Activated T-helper 1 cell treated with anti-CD3 and anti-CD28 coated beads, Interleukin-2, amount 50 U/mL, for 16 hours (primary cell): ENCODE results near the gene MPRIP.

ENCODE experiments used
- DNase-seq, 2 donors: peaks; one replicate each; pipeline ENCODE4 v3.0.0-alpha.2; 2020; ENCODE audit warnings: low read depth in 1 of 2, low spot score in 1 of 2

The MPRIP gene

DNA sequence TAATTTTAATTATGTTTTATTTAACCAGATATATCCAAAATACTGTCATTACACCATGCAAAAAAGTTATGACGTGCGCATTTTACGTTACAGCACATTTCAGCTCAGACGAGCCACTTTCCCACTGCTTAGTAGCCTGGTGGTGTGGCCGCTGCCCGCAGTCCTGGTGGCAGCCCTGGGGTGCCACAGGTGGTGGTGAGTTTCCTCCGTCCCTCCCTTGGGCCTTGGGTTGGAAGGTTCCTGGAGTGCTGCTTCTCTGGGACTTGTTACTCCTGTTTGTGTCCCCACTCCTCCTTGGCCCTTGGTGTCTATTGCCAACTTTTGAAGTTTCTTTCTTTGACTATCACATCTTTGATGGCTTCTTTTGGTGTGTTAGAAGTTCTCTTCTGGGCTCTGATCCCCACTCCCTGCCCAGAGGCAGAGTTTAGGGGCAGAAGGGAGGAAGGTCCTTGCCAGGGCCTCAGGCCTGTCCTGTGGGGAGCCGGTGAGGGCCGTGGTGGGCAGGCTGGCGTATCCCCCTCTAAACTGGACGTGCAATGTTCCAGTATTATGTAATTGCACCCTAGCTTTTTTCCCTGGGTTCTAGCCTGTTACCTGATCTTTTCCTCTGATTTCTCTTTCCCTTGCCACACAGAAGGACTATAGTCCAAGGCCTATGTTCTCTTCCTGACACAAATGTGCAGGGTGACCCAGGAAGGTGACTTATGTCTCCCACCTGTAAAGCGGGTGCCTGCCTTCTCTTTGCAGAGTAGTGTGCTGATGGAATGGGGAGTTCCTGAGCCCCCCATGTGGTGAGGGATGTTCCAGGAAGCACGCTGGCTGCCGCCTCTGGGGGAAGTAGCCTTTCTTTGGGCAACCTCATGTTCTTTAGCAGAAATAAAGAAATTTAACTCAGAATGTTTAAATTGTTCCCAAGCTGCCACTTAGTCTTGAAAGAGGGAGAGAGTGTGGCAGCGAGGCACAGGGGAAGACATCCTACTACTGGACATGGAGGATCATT lies 8.4 kb downstream of the MPRIP start:
- DNase-seq: no peak

DNA sequence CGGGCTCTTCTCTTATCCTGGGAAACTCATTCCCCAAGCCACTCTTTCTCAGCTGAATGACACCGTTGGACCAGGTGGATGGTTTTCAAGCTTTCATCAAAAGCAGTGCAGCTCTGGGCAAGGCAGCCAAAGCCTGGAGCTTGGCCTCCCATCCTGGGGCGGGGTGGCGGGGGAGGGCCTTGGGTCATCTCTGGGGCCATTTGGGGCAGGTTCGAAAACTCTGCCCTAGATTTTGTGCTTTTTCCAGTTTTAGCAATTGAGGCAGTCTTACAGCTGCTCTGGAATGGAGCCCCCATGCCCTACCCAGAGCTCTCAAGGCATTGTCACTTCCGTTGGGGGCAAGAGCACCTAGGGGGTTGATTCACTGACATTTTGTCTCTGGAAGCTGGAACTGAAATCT lies 9.1 kb downstream of the MPRIP start:
- DNase-seq: no peak

DNA sequence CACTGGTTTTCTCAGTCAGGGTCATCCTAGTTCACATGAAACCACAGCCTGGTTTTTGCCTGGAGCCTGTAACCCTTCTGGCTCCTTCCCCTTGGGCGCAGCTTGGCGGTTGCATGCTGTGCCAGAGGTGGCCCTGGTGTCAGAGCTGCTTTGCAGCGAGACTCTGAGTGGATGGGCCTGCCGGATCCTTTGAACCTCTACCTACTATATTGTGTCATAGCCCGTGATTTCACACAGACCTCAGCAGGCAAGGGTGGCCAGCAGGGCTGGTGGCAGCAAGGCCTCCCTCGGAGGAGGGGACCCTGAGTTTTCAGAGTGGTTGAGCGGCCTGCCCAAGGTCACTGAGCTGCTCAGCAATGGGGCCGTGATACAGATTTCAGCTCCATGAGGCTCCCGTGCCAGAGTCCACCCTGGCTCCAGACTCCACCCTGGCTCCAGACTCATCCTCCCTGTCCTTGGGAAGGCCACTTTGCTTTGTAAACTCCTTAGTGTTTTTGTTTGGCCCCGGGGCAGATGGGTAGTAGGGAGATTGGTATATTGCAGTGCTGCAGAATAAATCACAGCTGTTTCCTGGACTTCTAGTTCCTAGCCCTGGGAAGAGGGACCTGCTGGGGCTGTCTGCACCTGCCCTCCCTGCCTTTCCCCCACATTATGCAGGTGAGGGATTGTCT lies 9.7 kb downstream of the MPRIP start:
- DNase-seq: no peak

DNA sequence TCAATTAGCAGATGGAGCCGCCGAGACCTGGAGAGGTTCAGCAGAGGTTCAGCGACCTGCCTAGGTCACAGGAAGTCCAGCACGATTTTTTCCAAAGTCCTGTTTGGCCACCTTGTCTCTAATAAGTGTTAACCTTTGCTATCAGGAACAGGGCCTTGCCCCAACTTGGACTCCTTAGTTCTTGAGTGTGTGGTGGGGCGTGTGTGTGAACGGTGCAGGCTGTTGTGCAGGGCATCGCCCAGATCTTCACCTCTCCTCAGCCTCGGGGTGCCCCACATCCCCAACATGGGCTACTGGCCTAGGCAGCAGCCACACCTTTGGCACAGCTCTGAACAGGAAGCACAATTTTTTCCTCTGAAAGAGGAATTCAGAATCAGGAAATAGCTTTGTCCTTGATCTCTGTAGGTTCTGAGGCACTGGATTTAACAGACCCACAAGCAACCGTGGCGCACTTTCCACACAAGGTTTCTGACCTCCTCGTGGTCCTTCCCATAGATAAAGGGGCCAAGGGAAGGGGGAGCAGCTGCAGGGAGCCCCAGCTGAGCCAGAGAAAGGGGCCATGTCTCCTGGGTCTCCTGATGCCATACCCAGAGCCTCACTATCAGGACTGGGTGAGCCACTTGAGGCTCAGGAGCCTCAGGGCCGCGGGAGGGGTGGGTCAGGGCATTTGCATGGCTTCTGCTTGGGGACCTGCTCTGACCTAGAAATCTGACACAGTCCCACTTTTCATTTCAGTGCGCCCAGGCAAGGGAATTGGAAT lies 10.4 kb downstream of the MPRIP start:
- DNase-seq: no peak

DNA sequence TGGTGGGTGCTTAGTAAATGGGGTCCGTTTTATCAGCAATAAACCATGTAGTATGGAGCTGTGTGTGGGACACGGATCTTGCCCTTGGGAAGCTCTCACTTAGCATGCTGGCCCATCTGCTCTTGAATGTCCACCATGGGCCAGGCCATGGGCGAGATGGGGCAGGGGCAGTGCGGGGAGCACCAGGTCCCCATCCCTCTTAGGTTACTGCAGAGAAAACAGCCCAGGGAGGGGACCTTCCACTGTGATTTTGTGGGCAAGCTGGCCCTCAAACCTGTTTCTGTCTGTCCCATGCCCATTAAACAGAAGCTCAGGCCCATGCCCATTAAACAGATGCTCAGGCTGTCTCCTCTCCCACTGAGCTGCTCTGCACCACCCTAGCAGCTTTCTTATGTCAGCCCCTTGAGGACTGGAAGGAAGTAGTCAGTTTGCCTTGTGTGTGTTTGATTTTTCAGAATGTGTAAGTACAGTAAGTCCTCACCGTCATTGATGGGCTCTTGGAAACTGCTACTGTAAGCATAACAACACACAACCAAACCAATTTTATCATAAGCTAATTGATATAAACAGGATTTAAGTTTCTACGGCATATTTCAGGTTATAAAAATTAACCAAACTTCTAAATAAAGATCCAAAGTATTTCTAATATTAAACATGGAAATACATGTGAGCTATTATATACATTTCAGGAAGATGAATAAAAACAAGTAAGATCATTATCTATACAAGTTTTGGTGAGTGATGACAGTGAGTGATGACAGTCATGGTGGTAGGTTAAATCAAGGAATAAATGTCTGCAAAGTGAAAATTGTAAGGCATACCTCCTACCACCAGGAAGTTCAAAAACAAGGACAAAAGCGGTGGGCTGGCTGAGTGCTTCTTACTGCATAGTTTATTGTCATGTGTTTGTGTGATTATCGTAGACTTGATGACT lies 11.5 kb downstream of the MPRIP start:
- no peak for DNase-seq

DNA sequence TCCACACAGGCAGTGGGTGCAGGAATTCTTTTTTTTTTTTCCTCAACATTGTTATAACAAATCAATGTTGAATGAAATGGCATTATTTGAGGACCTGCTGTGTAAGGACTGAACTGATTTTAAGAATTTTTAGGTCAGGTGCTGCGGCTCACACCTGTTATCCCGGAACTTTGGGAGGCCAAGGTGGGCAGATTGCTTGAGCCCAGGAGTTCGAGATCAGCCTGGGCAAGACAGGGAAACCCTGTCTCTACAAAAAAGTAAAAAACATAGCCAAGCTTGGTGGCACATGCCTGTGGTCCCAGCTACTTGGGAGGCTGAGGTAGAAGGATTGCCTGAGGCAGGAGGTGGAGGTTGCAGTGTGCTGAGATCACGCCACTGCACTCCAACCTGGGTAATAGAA lies 12.4 kb downstream of the MPRIP start:
- no peak for DNase-seq

DNA sequence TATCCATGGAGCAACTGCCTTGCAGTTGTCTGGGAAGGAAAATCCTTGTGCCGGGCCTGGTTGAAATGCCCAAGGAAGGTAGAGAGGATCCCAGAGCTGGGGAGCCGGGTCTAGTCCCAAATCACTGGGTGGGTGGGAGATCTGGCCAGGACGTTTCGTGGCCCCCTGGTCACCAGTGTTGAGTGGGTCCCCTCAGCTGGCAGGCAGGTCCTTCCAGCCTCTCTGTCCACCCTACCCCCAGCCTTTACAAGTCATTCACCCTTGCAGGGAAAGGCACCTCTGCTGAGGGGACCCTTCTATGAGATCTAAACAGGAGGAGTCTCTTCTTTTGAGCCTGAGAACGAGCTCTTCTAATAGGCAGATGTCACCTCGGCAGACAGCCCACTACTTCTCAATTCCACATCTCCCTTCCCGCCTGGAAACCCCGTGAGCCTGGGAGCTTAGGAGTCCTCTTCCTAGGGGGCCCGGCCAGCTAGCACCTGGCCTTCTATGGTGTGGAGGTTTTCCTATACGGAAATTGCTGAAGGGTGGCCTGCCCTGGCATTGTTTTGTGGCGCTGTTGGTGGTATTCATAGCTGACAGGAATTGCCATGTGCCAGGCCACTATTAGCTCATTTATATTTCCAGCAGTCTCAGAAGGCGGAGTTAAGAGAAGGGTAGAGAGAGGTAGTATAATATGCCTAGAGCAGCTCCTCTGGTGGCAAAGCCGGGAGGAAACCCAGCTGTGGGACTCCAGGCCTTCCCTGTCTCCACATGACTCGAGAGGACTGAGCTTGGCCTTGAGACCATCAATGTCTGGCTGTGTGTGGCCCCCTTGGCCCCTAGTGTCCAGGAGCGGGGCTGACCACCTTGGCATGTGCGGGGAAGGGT lies 13.3 kb downstream of the MPRIP start:
- DNase-seq: no peak

DNA sequence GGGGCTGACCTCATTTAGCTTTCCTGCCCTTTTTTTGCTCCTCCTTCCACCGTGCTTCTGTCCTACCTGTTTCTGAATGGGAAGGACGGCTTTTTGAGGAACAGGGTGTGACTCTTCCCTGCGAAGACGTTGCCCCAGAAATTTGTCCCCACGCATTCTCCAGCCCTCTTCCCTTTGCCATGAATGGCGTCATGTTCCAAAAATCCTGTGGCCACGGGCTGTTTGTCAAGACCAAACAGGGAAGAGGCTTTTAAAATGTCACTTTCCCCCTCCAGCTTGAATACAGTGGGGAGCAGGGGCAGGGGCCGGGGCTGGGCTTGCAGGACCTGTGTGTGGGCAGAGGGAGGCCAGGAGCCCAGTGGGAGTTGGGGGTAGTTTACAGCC lies 13.9 kb downstream of the MPRIP start:
- no peak for DNase-seq

DNA sequence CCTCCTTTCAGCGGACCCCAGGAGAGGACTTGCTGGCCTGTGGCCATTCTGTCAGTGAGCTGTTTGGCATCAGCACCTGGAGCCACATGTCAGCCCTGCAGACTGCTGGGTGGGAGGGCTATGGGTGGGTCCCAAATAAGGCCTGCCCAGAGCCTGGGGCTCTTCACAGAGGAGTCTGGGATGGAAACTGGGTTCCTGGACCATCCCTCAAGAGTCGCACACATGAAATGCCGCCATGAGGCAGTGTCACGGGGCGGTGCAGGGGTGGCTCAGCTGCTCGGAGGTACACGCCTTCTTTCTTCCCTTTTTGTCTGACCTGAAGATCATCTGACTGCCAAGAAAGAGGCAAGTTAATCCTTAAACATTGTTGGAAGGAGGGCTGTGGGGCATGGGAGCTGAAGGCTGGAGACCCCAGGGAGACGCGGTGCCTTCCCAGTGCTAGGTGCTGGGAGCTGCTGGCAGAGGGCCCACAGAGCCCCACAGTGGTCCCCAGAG lies 14.8 kb downstream of the MPRIP start:
- no peak for DNase-seq

DNA sequence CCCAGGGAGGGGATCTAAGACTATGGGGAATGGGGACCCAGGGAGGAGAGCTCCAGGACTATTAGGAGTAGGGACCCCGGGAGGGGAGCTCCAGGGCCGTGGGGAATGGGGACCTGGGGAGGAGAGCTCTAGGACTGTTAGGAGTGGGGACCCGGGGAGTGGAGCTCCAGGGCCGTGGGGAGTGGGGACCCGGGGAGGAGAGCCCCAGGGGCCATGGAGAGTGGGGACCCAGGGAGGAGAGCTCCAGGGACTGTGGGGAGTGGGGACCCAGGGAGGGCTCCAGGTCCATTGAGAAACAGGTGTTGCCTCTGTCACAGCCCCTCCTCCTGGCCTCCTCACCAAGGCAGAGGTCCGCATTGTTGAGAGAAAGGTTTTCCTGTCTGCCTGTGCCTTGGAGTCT lies 16.0 kb downstream of the MPRIP start:
- DNase-seq: no peak

DNA sequence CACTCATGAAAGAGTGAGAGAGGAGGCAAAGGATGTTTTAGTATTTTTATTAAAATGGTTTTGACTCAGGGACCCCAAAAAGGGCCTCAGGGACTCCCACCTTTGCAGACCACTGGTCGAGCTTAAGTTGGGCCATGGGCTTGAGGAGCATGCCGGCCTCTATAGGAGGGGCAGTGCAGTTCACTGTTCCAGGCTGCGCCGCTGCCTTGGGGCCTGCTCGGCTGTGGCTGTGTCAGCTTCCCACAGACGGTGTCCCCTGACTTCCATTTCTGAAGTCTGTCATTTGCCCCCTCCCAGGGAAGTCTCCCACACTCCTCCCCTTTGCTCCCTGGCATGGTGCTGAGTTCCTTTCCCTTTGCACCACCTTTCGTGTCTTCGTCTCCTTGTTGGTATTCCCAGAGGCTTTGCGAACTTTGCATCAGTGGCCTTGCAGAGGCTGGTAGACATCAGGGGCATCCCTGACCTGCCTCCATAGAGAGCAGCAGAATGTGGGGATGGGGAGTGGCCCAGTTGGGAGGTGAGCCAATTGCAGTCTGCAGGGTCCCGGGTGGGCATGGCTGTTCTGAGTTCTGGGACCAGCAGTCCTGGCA lies 17.1 kb downstream of the MPRIP start:
- DNase-seq: no peak

DNA sequence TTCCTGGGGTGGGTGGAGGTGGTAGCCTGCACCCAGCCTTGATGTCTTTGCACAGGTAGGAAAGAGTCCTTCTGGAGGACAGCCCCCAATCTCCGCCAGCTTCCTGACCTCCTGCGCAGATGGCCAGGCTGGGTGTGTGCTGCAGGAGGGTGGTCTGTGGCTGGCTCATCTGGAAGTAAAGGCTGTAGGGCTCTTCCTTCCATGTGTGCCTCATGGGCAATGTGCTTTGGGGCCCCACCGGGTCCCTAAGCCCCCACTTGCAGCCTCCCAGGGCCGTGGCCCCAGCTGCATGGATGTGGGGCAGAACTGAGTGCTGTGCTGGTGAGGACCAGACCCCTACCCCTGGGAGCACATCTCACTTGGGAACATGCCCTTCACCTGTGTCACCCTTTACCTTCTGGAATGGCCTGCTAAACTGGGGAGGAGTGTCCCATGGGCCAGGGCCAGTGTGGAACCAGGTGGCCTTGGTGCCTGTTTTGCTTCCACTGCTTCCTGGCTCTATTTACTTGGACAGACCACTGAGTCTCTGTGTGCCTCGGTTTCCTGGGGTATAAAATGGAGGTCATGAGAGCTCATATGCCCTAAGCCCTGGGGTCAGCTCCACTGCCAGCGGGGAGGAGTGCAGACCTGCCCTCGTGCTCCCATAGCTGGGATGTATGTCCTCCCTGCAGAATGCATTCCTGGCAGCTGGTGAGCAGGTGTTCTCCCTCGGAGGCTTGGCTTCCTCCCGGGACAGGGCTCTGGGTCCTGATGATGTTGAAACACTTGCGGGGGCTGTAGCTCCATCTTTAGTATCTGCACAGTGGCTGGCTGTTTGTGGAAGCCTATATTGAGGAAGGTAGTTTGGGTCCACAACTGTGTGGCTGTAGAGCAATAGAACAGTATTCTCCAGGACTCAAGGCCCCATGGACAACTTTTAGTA lies 18.0 kb downstream of the MPRIP start:
- DNase-seq: no peak

DNA sequence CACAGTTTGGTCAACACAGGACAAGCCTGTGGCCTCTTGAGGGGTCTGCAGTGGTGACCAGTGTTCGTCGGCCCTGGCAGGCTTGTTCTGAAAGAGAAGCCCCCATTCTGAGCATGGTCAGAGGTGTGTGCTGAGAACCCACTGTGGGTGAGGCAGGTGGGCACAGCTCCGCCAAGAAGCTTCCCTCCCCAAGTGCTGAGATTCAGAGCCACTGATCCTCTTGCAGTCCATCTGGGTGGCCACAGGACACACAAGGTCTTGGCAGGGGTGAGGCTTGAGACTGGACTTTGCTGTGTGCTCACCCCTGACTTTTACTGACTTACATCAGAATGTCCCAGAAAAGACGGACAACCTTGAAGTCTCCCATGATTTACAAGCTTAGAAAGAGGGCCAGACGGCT lies 18.7 kb downstream of the MPRIP start:
- no peak for DNase-seq

DNA sequence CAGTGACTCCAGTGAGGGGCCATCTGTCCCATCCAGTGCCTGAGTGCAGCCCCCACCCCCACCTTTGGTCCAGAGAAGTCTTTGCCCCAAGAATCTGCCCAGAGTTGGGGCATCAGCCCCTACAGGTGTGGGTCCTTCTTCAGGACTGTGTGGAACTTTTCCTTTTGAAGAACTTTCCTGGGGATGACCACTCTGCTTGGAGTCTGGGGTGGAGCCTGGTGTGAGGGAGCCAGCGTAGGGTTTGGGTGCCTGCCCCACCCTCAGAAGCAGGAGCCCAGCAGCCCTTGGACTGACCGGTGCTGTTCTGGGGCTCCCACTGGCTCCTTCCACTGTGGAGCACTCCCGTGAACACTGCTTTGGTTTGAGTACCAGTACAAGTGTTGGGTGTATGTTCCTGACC lies 19.3 kb downstream of the MPRIP start:
- DNase-seq: no peak

DNA sequence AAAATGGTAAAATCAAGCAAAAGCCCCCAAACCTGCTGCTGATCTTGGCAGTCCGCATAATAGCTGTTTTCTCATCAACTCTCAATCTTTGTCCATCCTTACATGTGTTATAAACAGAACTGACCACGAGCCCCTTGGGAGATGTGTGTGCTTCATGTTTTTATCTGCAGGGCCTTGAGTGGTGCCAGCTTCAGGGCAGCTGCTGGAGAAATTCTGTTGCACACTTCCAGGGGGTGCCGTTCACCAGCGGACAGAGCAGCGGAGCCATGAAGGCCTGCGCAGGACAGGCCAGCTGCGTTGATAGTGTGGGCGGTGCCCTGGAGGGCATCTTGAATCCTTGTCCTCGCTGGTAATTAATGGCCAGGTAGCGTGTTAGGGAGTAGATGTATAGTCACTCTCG lies 20.1 kb downstream of the MPRIP start:
- DNase-seq: no peak

DNA sequence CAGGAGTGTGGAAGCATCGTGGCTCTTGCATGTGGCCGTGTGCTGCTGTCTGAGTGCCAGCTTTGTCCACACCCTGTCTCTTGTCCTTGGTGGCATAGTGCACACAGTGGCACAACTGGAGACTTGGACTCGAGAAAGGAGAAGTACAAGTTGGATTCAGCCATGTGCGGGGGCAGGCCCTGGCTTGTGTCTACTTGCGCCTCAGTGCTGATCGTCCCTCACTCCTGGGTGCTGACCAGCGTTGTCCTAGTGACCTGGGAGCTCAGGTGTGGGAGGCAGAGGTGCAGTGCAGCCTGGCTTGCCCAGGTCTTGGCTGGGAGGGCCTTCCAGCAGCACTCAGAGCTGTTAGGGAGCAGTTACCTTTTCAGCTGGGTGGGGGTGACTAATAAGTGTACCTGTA lies 20.6 kb downstream of the MPRIP start:
- no peak for DNase-seq

DNA sequence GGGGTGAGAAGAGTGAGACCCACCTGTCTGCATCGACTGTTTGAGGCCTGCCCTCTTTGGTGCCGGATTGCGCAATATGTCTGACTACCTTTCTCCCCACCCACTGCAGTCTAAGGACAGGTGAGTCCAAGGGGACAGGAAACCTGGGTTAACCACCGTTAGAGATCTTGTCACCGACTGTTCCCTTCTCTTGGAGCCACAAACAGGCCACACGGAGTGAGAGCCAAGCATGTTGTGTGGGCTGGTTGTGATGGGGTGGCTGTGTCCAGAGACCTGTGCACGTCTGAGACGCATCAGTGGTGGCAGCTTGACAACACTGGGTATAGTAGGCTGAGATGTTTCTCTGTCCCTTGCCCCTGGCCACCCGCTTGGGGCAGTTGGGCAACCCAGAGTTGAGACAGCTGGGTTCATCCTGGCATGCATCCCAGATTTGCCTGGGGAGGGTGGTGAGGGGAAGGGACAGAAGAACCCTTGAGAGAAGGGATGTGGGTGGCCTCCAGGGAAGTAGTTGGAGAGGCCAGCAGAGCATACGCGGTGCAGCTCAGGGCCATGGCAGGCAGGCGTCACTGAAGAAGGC lies 21.4 kb downstream of the MPRIP start:
- no peak for DNase-seq

DNA sequence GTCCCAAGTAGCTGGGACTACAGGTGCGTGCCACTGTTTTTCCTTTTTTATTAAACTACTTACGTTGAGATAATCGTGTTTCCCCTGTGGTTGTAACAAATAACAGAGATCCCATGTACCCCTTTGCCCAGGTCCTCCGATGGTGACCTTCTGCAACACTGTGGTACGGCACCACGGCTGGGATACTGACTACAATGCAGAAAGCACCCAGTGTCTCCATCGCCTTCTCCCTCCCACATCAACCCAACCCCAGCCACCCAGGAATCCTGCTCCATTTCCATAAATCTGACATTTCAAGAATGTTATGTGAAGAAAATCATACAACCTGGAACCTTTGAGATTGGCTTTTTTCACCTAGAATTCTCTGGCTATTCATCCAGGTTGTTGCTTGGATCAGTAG lies 22.1 kb downstream of the MPRIP start:
- no peak for DNase-seq
